ENCODE data around the gene RFX4. TPM values are rescaled to one million over a fixed set of nuclear protein-coding genes. Genes with fewer than 3 reads are reported as not detected.

RFX4 gene
- total and polyA plus RNA-seq, 2 donors (not counting 3 experiments of a cell fraction or from before 2014, with no cell fraction given): not detected

GRCh38 chr12:106790020-106790419 lies 207.2 kb downstream of the RFX4 start:
- H3K9me3 ChIP-seq (replicated peaks; ENCODE audit: control insufficient read depth, insufficient read depth, low read length): no peaks in the 10 kb centered on the region
- intact Hi-C loops (cut with micrococcal nuclease) (no loop called here), dilution Hi-C loops (cut with MboI; ENCODE audit: extremely low pct_ligation_motif_present, low sequenced_read_pairs) (no loop called here)
- H3K79me2 ChIP-seq (ENCODE audit: control insufficient read depth, insufficient read depth, low read length): no peaks in the 10 kb centered on the region
- POLR2A ChIA-PET: no interaction called here
- H3K9me1 ChIP-seq (replicated peaks; ENCODE audit: control insufficient read depth, extremely low read depth, insufficient read depth, low read length): no peaks in the 10 kb centered on the region
- no peak overlapping the region for H3K27ac ChIP-seq (ENCODE audit: insufficient read depth, low read depth, low read length)
- no peaks in the 10 kb centered on the region for H4K20me1 ChIP-seq (replicated peaks; ENCODE audit: control insufficient read depth, extremely low read depth, insufficient read depth, low read length)
- H3K4me1 ChIP-seq (ENCODE audit: control insufficient read depth, extremely low read depth, insufficient read depth, low read length): no peaks in the 10 kb centered on the region
- DNase-seq (ENCODE audit: low read depth, low spot score) (no peak), FAIRE-seq (no peak)
- H2AFZ ChIP-seq (ENCODE audit: low read depth, low read length): no peak overlapping the region
- CTCF ChIA-PET: interaction anchor here (0.8 to 1.5 kb wide), 4 partner anchors 11 to 52 kb away, joined by 3 to 5 read pairs (median 4); no protein-coding TSS in a partner anchor
- no peaks in the 10 kb centered on the region for H3K27me3 ChIP-seq (ENCODE audit: control insufficient read depth in 2 of 2, insufficient read depth in 2 of 2, low read length in 2 of 2)
- H3K4me3 ChIP-seq (replicated peaks in 1 of 3; ENCODE audit: insufficient read depth in 1 of 3, low read depth in 1 of 3, low read length in 3 of 3): no peak overlapping the region
- no TSS peak for BruUV-seq (replicated peaks)
- no peak overlapping the region for H3K4me2 ChIP-seq (ENCODE audit: insufficient read depth, low read length)
- H3K9ac ChIP-seq (replicated peaks; ENCODE audit: extremely low read depth, insufficient read depth, low read length): no peak overlapping the region
- H3K36me3 ChIP-seq (ENCODE audit: control insufficient read depth in 2 of 2, extremely low read depth in 1 of 2, insufficient read depth in 2 of 2, low read length in 2 of 2): peaks cover 0 to 3% of the 10 kb centered on the region in 2 experiments
- TF ChIP-seq MAX (IDR thresholded peaks at IDR 0.05; ENCODE audit: insufficient read depth, insufficient read length): no peak
- TF ChIP-seq FOS (IDR thresholded peaks at IDR 0.05; ENCODE audit: borderline replicate concordance, insufficient read depth, low read length): no peak
- no peak for TF ChIP-seq GATA2 (IDR thresholded peaks at IDR 0.05; ENCODE audit: insufficient read depth, insufficient read length, low read depth, low read length)
- no peak for TF ChIP-seq EZH2 (IDR thresholded peaks at IDR 0.05; ENCODE audit: borderline replicate concordance, low read depth, low read length, severe bottlenecking)
- TF ChIP-seq JUN (IDR thresholded peaks at IDR 0.05; ENCODE audit: borderline replicate concordance, insufficient read depth, insufficient read length, low read depth): no peak
- TF ChIP-seq, protein P1, sequence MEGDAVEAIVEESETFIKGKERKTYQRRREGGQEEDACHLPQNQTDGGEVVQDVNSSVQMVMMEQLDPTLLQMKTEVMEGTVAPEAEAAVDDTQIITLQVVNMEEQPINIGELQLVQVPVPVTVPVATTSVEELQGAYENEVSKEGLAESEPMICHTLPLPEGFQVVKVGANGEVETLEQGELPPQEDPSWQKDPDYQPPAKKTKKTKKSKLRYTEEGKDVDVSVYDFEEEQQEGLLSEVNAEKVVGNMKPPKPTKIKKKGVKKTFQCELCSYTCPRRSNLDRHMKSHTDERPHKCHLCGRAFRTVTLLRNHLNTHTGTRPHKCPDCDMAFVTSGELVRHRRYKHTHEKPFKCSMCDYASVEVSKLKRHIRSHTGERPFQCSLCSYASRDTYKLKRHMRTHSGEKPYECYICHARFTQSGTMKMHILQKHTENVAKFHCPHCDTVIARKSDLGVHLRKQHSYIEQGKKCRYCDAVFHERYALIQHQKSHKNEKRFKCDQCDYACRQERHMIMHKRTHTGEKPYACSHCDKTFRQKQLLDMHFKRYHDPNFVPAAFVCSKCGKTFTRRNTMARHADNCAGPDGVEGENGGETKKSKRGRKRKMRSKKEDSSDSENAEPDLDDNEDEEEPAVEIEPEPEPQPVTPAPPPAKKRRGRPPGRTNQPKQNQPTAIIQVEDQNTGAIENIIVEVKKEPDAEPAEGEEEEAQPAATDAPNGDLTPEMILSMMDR (IDR thresholded peaks at IDR 0.05; ENCODE audit: extremely low read depth in 1 of 2, insufficient read depth in 1 of 2, low read depth in 1 of 2, low read length in 2 of 2): no peak
- no peak for TF ChIP-seq MYC (IDR thresholded peaks at IDR 0.05; ENCODE audit: low read depth, low read length)
- no peak for TF ChIP-seq POLR2A (IDR thresholded peaks at IDR 0.05; ENCODE audit: low read depth, low read length)
- TF ChIP-seq POLR2AphosphoS5 (IDR thresholded peaks at IDR 0.05; ENCODE audit: insufficient read depth, low read depth, low read length): no peak

Data from endothelial cell of umbilical vein (primary cell).